Adrenal gland (tissue), 5 donors: ENCODE data around the gene C19orf73.

Experiments used
- POLR2A ChIP-seq, 2 donors: fragments of 450-650 bp; IDR thresholded peaks; one replicate each; pipeline ENCODE4 v1.6.1; 2017; ENCODE audit warnings: antibody characterized with exemption in 2 of 2, mild to moderate bottlenecking in 2 of 2, moderate library complexity in 1 of 2
- TF ChIP-seq, protein P1 (sequence below), 6 experiments: fragments of 450-650 bp in 4 of 6; fragments of 200-600 bp in 2 of 6; sonication (generic) in 1 of 6; IDR thresholded peaks; 1 replicate in 5 of 6; 2 replicates in 1 of 6; pipeline versions ENCODE4 v1.5.1 to v1.8.0; 2016 to 2021; ENCODE audit warnings: antibody characterized with exemption in 6 of 6, mild to moderate bottlenecking in 2 of 6, moderate library complexity in 1 of 6
- donor health status: DM: no; HTN: no; CAD: no.

DNA sequence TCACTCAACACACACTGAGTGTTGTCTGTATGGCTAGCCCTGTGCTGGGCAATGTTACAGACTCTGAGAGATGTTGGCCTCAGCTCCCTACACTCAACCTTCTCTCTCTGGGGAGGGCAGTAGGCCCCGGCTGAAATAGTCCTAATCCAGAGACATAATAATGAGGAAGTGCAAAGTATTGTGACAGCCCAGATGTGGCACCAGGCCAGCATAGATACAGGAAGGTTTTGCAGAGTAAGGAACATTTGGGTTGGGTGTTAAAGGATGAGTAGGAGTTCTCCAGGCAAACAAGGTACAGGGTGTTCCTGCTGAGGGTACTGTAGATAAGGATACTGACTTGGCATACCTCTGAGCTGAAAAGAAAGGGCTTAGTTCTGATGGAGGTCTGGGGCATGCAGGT, 2.4 kb downstream of the C19orf73 start:
- no peak for TF ChIP-seq POLR2A (IDR thresholded peaks at IDR 0.05)
- TF ChIP-seq, protein P1, sequence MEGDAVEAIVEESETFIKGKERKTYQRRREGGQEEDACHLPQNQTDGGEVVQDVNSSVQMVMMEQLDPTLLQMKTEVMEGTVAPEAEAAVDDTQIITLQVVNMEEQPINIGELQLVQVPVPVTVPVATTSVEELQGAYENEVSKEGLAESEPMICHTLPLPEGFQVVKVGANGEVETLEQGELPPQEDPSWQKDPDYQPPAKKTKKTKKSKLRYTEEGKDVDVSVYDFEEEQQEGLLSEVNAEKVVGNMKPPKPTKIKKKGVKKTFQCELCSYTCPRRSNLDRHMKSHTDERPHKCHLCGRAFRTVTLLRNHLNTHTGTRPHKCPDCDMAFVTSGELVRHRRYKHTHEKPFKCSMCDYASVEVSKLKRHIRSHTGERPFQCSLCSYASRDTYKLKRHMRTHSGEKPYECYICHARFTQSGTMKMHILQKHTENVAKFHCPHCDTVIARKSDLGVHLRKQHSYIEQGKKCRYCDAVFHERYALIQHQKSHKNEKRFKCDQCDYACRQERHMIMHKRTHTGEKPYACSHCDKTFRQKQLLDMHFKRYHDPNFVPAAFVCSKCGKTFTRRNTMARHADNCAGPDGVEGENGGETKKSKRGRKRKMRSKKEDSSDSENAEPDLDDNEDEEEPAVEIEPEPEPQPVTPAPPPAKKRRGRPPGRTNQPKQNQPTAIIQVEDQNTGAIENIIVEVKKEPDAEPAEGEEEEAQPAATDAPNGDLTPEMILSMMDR (IDR thresholded peaks at IDR 0.05), result no peak
